Activated B cell treated with CpG ODN at 0.5 μM for 24 hours (primary cell): Measurements from ENCODE around the gene SYNJ2. TPM values are rescaled to one million over a fixed set of nuclear protein-coding genes. Genes with fewer than 3 reads are reported as not detected.

Experiments used
- ATAC-seq: fragments of 200-7000 bp; cut with Tn5 transposase; one replicate; pipeline ENCODE4 v1.10.0; 2021; ENCODE audit warnings: low read depth, mild to moderate bottlenecking, moderate library complexity
- CTCF ChIA-PET: fragments of 350-600 bp; sonication (Branson Sonifier 250); formaldehyde crosslinking; loops from one replicate; lab custom pipeline; 2021; ENCODE audit warnings: antibody characterized with exemption; lab: Charles Lee
- POLR2A ChIA-PET: fragments of 350-600 bp; sonication (Branson Sonifier 250); formaldehyde crosslinking; loops from one replicate; lab custom pipeline; 2021; ENCODE audit warnings: antibody characterized with exemption; lab: Charles Lee
- DNase-seq: peaks from one replicate; pipeline ENCODE4 v3.0.0; 2022
- H3K27ac Mint-ChIP-seq: one replicate; pipeline ENCODE4 v1.8.0; 2020; ENCODE audit warnings: mixed read lengths
- H3K27me3 Mint-ChIP-seq: one replicate; pipeline ENCODE4 v1.8.0; 2021; ENCODE audit warnings: mixed read lengths
- H3K36me3 Mint-ChIP-seq: one replicate; pipeline ENCODE4 v1.8.0; 2021; ENCODE audit warnings: low read depth, mixed read lengths
- H3K4me1 Mint-ChIP-seq: one replicate; pipeline ENCODE4 v1.8.0; 2021; ENCODE audit warnings: mixed read lengths
- H3K4me3 Mint-ChIP-seq: one replicate; pipeline ENCODE4 v1.8.0; 2020; ENCODE audit warnings: mild to moderate bottlenecking, mixed read lengths
- H3K9me3 Mint-ChIP-seq: one replicate; pipeline ENCODE4 v1.8.0; 2020; ENCODE audit warnings: mixed read lengths
- intact Hi-C: fragments of 100-400 bp; cut with micrococcal nuclease; formaldehyde crosslinking; loops from one replicate; pipeline ENCODE4 v1.15.1; 2024
- total RNA-seq: library from RNA; stranded (reverse); gene quantifications from 2 replicates; pipeline ENCODE4 v1.2.3, GENCODE V29; 2022
- TF ChIP-seq, protein P1 (sequence below): fragments of 200-600 bp; IDR thresholded peaks from one replicate; pipeline ENCODE4 v1.8.0; 2022; ENCODE audit warnings: antibody characterized with exemption, mild to moderate bottlenecking

SYNJ2 gene
- total RNA-seq, 1 donor from 2014 or later: 25.0 TPM

DNA sequence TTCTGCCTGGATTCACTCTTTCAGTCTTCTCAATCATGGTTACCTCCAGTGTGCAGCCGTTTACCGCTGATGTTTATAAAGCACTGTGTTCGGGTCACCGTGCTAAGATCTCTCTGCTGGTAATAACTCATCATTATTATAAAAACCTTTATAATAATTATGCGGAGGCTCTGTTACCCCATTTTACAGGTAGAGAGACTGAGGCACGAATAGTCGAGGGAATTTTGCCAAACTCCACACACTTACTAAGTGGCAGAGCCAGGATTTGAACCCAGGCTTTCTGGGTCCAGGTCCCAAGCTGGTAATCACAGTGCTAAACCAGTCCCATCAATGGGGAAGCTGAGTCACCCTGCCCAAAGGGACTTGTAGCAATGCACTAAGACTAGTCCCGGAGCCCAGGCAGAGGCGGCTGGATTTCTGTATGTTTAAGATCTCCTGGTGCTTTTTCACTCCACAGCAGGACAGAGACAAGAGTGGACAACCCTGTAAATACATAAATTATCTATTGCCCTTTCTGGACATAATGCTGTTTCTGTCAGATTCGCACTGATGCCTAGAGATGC, 48.1 kb downstream of the SYNJ2 start:
- H3K27ac Mint-ChIP-seq: no peak overlapping the region
- no peak overlapping the region for H3K4me3 Mint-ChIP-seq
- POLR2A ChIA-PET: no interaction called here
- H3K4me1 Mint-ChIP-seq: peaks cover 47% of the 10 kb centered on the region
- no peaks in the 10 kb centered on the region for H3K27me3 Mint-ChIP-seq
- no peak for DNase-seq
- ATAC-seq: no peak
- intact Hi-C loops: loop anchor here (5.0 kb wide), 1 partner anchor 82 kb away; no protein-coding TSS in a partner anchor
- peaks cover 19% of the 10 kb centered on the region for H3K36me3 Mint-ChIP-seq
- H3K9me3 Mint-ChIP-seq: no peaks in the 10 kb centered on the region
- TF ChIP-seq, protein P1, sequence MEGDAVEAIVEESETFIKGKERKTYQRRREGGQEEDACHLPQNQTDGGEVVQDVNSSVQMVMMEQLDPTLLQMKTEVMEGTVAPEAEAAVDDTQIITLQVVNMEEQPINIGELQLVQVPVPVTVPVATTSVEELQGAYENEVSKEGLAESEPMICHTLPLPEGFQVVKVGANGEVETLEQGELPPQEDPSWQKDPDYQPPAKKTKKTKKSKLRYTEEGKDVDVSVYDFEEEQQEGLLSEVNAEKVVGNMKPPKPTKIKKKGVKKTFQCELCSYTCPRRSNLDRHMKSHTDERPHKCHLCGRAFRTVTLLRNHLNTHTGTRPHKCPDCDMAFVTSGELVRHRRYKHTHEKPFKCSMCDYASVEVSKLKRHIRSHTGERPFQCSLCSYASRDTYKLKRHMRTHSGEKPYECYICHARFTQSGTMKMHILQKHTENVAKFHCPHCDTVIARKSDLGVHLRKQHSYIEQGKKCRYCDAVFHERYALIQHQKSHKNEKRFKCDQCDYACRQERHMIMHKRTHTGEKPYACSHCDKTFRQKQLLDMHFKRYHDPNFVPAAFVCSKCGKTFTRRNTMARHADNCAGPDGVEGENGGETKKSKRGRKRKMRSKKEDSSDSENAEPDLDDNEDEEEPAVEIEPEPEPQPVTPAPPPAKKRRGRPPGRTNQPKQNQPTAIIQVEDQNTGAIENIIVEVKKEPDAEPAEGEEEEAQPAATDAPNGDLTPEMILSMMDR: no peak
- CTCF ChIA-PET: interaction anchor here (2.4 kb wide), 1 partner anchor 43 kb away, joined by 9 read pairs; no protein-coding TSS in a partner anchor

DNA sequence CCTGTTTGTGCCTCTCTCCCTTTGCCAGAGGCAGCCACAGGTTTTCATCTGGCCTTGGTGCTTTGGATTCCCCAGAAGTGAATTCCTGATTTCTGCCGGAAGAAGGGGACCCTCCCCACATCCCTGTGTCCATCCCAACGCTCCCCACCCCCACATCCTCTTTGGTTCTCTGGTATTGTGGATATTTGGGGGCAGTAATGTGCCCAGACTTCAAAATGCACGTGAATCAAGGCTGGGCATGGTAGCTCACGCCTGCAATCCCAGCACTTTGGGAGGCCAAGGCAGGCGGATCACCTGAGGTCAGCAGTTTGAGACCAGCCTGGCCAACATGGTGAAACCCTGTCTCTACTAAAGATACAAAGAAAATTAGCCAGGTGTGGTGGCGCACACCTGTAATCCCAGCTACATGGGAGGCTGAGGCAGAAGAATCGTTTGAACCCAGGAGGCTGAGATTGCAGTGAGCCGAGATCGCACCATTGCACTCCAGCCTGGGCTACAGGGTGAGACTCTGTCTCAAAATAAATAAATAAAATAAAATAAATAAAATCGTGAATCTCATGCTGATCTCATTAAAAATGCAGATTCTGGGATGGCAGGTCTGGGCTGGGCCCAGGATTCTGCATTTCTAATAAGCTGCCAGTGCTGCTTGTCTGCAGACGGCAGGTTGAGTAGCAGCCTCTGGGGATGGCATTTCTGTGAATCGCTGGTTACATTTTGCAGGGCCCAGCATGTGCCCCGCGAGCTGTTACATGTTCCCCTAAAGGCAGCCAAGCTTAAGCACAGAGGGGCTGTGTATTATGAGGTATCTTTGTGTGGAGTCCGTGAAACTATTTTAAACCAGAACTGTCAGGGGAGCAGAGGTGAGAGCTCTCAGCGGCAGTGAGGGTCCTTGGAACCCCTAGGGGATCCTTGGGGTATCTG, 49.0 kb downstream of the SYNJ2 start:
- DNase-seq: peak; percentile 25
- peaks cover 21% of the 10 kb centered on the region for H3K36me3 Mint-ChIP-seq
- CTCF ChIA-PET: interaction anchor here (0.6 to 2.4 kb wide), 2 partner anchors 9 to 42 kb away, joined by 3 to 9 read pairs; no protein-coding TSS in a partner anchor
- peak overlapping the region; percentile 58 for H3K4me3 Mint-ChIP-seq
- TF ChIP-seq, protein P1: no peak
- POLR2A ChIA-PET: interaction anchor here (0.5 to 1.1 kb wide), 4 partner anchors 10 to 1410 kb away, joined by 3 to 7 read pairs (median 4); no protein-coding TSS in a partner anchor
- no peaks in the 10 kb centered on the region for H3K9me3 Mint-ChIP-seq
- intact Hi-C loops: no loop called here
- peak overlapping the region; percentile 85 for H3K27ac Mint-ChIP-seq
- no peaks in the 10 kb centered on the region for H3K27me3 Mint-ChIP-seq
- H3K4me1 Mint-ChIP-seq: peaks cover 47% of the 10 kb centered on the region
- ATAC-seq: peak; percentile 6

DNA sequence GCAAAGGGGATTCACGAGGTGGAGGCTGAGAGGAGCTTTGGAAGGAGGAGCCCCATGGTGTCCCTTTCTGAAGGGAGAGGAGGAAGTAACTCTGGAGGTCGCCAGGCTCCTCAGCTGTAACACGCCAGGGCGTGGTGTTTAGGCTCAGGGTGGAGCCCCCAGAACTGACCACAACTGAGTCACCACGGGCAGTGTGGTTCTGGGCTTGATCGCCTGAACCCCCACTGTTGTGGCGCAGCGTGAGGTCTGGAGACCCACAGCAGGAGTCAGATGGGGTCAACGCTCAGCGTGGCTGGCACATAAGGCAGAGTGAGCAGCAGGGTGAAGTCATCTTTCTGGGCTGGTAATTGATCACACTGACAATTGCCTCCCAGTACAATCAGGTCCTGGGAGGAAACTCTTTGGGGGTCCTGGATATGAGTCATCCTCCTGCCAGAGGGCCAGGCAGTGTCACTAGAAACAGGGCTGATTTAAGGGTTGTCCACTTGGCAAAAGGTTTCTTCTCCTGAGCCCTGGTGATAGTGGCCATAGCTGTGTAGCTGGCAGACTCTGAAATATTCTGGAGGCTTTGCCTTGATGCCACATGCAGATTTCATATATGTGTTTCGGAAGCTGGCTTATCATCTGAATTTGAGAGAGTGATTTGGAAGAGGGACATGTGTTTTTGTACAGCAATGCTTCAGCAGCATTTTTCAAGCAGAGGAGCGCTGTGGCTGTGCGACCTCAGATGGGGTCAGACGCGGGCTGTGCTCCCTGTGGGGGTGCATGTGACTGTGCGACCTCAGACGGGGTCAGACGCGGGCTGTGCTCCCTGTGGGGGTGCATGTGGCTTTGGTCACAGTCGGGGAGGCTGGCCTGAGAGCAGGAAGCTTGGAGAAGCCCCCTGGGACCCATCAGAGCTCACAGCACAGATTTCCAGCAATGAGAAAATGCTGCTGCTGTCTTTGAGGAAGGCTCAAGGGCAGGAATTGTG, 50.0 kb downstream of the SYNJ2 start:
- Mint-ChIP-seq H3K27me3 (no peaks in the 10 kb centered on the region), H3K4me1 (peaks cover 44% of the 10 kb centered on the region), H3K4me3 (peak overlapping the region; percentile 58), H3K36me3 (peaks cover 27% of the 10 kb centered on the region), H3K9me3 (peaks cover 6% of the 10 kb centered on the region), H3K27ac (peak overlapping the region; percentile 85)
- ChIA-PET CTCF (interaction anchor here (0.6 to 2.4 kb wide), 3 partner anchors 8 to 41 kb away, joined by 3 to 9 read pairs (median 3); no protein-coding TSS in a partner anchor), POLR2A (interaction anchor here (0.6 to 1.1 kb wide), 4 partner anchors 9 to 1411 kb away, joined by 3 to 5 read pairs (median 3); no protein-coding TSS in a partner anchor)
- DNase-seq: peak; percentile 34
- peak; percentile 25 for ATAC-seq
- TF ChIP-seq, protein P1: no peak
- intact Hi-C loops: no loop called here

DNA sequence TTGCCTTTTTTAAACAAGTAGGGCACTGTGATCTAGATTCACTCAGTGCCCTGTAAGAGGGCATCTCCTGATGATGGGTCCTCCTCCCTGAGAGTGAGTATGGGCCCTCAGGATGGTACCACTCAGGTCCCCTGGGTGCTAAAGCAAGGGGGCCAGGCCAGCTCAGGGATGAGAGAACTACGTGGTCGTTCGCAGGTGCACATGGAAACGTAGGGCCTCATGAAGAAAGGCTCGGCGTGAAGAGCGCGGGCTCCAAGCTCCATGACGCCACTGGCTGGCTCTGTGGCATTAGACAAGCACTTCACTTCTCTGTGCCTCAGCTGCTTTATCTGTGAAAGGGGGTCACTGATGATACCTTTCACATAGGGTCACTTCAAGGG, 50.7 kb downstream of the SYNJ2 start:
- TF ChIP-seq, protein P1: no peak
- DNase-seq (no peak), ATAC-seq (no peak)
- Mint-ChIP-seq H3K4me3 (no peak overlapping the region), H3K27ac (peak overlapping the region; percentile 85), H3K27me3 (no peaks in the 10 kb centered on the region), H3K36me3 (peaks cover 29% of the 10 kb centered on the region), H3K4me1 (peaks cover 37% of the 10 kb centered on the region), H3K9me3 (peaks cover 6% of the 10 kb centered on the region)
- ChIA-PET CTCF (interaction anchor here (0.9 kb wide), 1 partner anchor 40 kb away, joined by 3 read pairs; no protein-coding TSS in a partner anchor), POLR2A (interaction anchor here (0.6 kb wide), 1 partner anchor 10 kb away, joined by 3 read pairs; no protein-coding TSS in a partner anchor)
- intact Hi-C loops: no loop called here
